Sigmoid colon (tissue), 4 donors: Measurements from ENCODE around the gene MOSPD3.

Experiments
- POLR2A ChIP-seq, 2 donors: fragments of 450-650 bp; IDR thresholded peaks; one replicate each; pipeline ENCODE4 v1.6.1; 2016; ENCODE audit warnings: antibody characterized with exemption in 2 of 2, mild to moderate bottlenecking in 2 of 2, moderate library complexity in 2 of 2
- POLR2AphosphoS5 ChIP-seq, 4 donors: sonication (generic); formaldehyde crosslinking; IDR thresholded peaks; one replicate each; pipeline ENCODE4 v1.6.1; 2017; ENCODE audit warnings: antibody characterized with exemption in 4 of 4
- TF ChIP-seq, protein P1 (sequence below), 4 experiments: fragments of 450-650 bp in 3 of 4; fragments of 200-600 bp in 1 of 4; IDR thresholded peaks; one replicate each; pipeline ENCODE4 v1.5.1; 2016 to 2019; ENCODE audit warnings: antibody characterized with exemption in 4 of 4, mild to moderate bottlenecking in 3 of 4, moderate library complexity in 2 of 4

DNA sequence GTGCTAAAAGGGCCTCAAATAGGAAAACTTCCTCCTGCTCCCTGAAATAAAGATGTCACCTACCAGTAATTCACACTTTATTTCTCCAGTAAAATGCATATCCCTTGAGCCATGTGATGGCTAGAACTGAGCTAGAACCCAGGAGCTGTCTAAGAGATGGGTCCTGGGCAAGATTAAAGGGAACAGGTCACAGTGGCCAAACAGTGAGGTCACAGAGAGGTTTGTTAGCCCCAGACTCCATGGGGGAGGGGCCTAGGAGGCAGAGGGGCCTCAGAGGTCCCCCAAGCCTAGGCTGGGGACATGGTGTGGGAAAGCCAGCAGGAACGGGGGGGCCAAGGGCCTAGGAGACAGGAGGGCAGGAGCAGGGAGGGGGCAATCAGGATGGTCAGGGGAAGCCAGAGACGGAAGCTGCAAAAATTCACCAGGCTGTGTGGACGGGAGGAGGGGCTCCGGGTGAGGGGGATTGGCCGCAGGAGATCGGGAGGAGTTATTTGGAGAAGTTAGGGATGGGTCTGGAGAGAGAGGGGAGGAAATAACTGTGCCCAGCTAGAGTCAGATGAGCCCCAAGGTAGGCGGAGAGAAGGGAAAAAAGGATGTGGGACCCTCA lies 22.9 kb upstream of the MOSPD3 start:
- TF ChIP-seq, protein P1, sequence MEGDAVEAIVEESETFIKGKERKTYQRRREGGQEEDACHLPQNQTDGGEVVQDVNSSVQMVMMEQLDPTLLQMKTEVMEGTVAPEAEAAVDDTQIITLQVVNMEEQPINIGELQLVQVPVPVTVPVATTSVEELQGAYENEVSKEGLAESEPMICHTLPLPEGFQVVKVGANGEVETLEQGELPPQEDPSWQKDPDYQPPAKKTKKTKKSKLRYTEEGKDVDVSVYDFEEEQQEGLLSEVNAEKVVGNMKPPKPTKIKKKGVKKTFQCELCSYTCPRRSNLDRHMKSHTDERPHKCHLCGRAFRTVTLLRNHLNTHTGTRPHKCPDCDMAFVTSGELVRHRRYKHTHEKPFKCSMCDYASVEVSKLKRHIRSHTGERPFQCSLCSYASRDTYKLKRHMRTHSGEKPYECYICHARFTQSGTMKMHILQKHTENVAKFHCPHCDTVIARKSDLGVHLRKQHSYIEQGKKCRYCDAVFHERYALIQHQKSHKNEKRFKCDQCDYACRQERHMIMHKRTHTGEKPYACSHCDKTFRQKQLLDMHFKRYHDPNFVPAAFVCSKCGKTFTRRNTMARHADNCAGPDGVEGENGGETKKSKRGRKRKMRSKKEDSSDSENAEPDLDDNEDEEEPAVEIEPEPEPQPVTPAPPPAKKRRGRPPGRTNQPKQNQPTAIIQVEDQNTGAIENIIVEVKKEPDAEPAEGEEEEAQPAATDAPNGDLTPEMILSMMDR (IDR thresholded peaks at IDR 0.05), result no peak
- TF ChIP-seq POLR2A (IDR thresholded peaks at IDR 0.05) (no peak), POLR2AphosphoS5 (IDR thresholded peaks at IDR 0.05) (no peak)
